SK-N-SH treated with all-trans-retinoic acid at 6 μM for 48 hours (cell line): ENCODE measurements around the gene CYP1A1.

Source experiments
- ATAC-seq: fragments of 200-7000 bp; cut with Tn5 transposase; 3 replicates; pipeline ENCODE4 v1.9.1; 2020; ENCODE audit warnings: mild to moderate bottlenecking, moderate library complexity
- ARNTL ChIP-seq: fragments of 450-650 bp; formaldehyde crosslinking; IDR thresholded peaks from 2 replicates; pipeline ENCODE4 v1.5.0; 2020; ENCODE audit warnings: low read depth, mild to moderate bottlenecking, moderate library complexity, borderline replicate concordance
- BACH2 ChIP-seq: fragments of 250-450 bp; sonication (Bioruptor Pico); IDR thresholded peaks from 2 replicates; pipeline ENCODE4 v1.9.0; 2021; ENCODE audit warnings: mild to moderate bottlenecking, borderline replicate concordance
- CSDC2 ChIP-seq: fragments of 250-450 bp; sonication (Bioruptor Pico); IDR thresholded peaks from 2 replicates; pipeline ENCODE4 v1.5.0; 2020; ENCODE audit warnings: mild to moderate bottlenecking, moderate library complexity
- CSRNP3 ChIP-seq: fragments of 250-450 bp; sonication (Bioruptor Pico); IDR thresholded peaks from 2 replicates; pipeline ENCODE4 v1.5.1; 2021; ENCODE audit warnings: mild to moderate bottlenecking, moderate library complexity
- ESRRG ChIP-seq: fragments of 250-450 bp; sonication (Bioruptor Pico); IDR thresholded peaks from 2 replicates; pipeline ENCODE4 v1.6.1; 2021; ENCODE audit warnings: mild to moderate bottlenecking
- GLIS3 ChIP-seq: fragments of 250-450 bp; sonication (Bioruptor Pico); IDR thresholded peaks from 2 replicates; pipeline ENCODE4 v1.5.0; 2020; ENCODE audit warnings: mild to moderate bottlenecking, moderate library complexity
- ISL1 ChIP-seq: fragments of 250-450 bp; sonication (Bioruptor Pico); IDR thresholded peaks from 2 replicates; pipeline ENCODE4 v2.1.2; 2022; ENCODE audit warnings: mild to moderate bottlenecking, moderate library complexity
- OSR1 ChIP-seq: fragments of 250-450 bp; sonication (Bioruptor Pico); IDR thresholded peaks from 2 replicates; pipeline ENCODE4 v1.8.0; 2022; ENCODE audit warnings: moderate library complexity, mild to moderate bottlenecking, inconsistent platforms
- PATZ1 ChIP-seq: fragments of 250-450 bp; sonication (Bioruptor Pico); IDR thresholded peaks from 2 replicates; pipeline ENCODE4 v1.8.0; 2020; ENCODE audit warnings: mild to moderate bottlenecking, moderate library complexity, borderline replicate concordance
- PPARA ChIP-seq: fragments of 250-450 bp; sonication (Bioruptor Pico); IDR thresholded peaks from 2 replicates; pipeline ENCODE4 v1.5.0; 2020; ENCODE audit warnings: mild to moderate bottlenecking, borderline replicate concordance
- RARB ChIP-seq: fragments of 250-450 bp; sonication (Bioruptor Pico); IDR thresholded peaks from 2 replicates; pipeline ENCODE4 v1.8.0; 2021; ENCODE audit warnings: mild to moderate bottlenecking, moderate library complexity
- SNAI2 ChIP-seq: fragments of 250-450 bp; sonication (Bioruptor Pico); IDR thresholded peaks from 2 replicates; pipeline ENCODE4 v1.5.0; 2020; ENCODE audit warnings: mild to moderate bottlenecking, moderate library complexity
- TCF4 ChIP-seq: fragments of 250-450 bp; sonication (Bioruptor Pico); IDR thresholded peaks from 2 replicates; pipeline ENCODE4 v1.8.0; 2021; ENCODE audit warnings: mild to moderate bottlenecking, moderate library complexity, borderline replicate concordance
- TOX ChIP-seq: fragments of 250-450 bp; sonication (Bioruptor Pico); IDR thresholded peaks from 2 replicates; pipeline ENCODE4 v1.8.0; 2021; ENCODE audit warnings: mild to moderate bottlenecking, moderate library complexity, borderline replicate concordance
- ZC3H10 ChIP-seq: fragments of 250-450 bp; sonication (Bioruptor Pico); IDR thresholded peaks from 2 replicates; pipeline ENCODE4 v1.5.1; 2021; ENCODE audit warnings: mild to moderate bottlenecking, moderate library complexity
- ZFP3 ChIP-seq: fragments of 250-450 bp; sonication (Bioruptor Pico); IDR thresholded peaks from 2 replicates; pipeline ENCODE4 v1.5.0; 2020; ENCODE audit warnings: mild to moderate bottlenecking, moderate library complexity
- ZFP30 ChIP-seq: fragments of 450-650 bp; formaldehyde crosslinking; IDR thresholded peaks from 2 replicates; pipeline ENCODE4 v1.5.0; 2022; ENCODE audit warnings: mild to moderate bottlenecking, moderate library complexity
- ZNF70 ChIP-seq: fragments of 450-650 bp; formaldehyde crosslinking; IDR thresholded peaks from 2 replicates; pipeline ENCODE4 v1.5.0; 2020; ENCODE audit warnings: mild to moderate bottlenecking, moderate library complexity
- ZNF8 ChIP-seq: fragments of 450-650 bp; formaldehyde crosslinking; IDR thresholded peaks from 2 replicates; pipeline ENCODE4 v1.5.0; 2020; ENCODE audit warnings: mild to moderate bottlenecking, moderate library complexity
- TF ChIP-seq, protein P1 (sequence below): fragments of 250-450 bp; sonication (Bioruptor Pico); IDR thresholded peaks from 2 replicates; pipeline ENCODE4 v1.8.0; 2021; ENCODE audit warnings: low read depth, mild to moderate bottlenecking, moderate library complexity, borderline replicate concordance
- TF ChIP-seq, protein P2 (sequence below): fragments of 250-450 bp; sonication (Bioruptor Pico); IDR thresholded peaks from 2 replicates; pipeline ENCODE4 v1.5.0; 2020; ENCODE audit warnings: mild to moderate bottlenecking, moderate library complexity

The CYP1A1 gene

GRCh38 chr15:74683758-74684157 is 41.6 kb downstream of the CYP1A1 start:
- TF ChIP-seq TCF4 (CRISPR knock-in tag) (no peak), ZNF8 (CRISPR knock-in tag) (no peak), ZFP3 (CRISPR knock-in tag) (no peak), ESRRG (no peak), SNAI2 (no peak), ZC3H10 (no peak), RARB (CRISPR knock-in tag) (no peak), ZFP30 (no peak), TOX (no peak), OSR1 (no peak), PATZ1 (CRISPR knock-in tag) (no peak), PPARA (no peak), ISL1 (CRISPR knock-in tag) (no peak), CSDC2 (CRISPR knock-in tag) (no peak), CSRNP3 (no peak), ARNTL (CRISPR knock-in tag) (no peak), BACH2 (CRISPR knock-in tag) (no peak)
- TF ChIP-seq, protein P1, sequence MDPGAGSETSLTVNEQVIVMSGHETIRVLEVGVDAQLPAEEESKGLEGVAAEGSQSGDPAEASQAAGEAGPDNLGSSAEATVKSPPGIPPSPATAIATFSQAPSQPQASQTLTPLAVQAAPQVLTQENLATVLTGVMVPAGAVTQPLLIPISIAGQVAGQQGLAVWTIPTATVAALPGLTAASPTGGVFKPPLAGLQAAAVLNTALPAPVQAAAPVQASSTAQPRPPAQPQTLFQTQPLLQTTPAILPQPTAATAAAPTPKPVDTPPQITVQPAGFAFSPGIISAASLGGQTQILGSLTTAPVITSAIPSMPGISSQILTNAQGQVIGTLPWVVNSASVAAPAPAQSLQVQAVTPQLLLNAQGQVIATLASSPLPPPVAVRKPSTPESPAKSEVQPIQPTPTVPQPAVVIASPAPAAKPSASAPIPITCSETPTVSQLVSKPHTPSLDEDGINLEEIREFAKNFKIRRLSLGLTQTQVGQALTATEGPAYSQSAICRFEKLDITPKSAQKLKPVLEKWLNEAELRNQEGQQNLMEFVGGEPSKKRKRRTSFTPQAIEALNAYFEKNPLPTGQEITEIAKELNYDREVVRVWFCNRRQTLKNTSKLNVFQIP (CRISPR knock-in tag), result no peak
- TF ChIP-seq, protein P2, sequence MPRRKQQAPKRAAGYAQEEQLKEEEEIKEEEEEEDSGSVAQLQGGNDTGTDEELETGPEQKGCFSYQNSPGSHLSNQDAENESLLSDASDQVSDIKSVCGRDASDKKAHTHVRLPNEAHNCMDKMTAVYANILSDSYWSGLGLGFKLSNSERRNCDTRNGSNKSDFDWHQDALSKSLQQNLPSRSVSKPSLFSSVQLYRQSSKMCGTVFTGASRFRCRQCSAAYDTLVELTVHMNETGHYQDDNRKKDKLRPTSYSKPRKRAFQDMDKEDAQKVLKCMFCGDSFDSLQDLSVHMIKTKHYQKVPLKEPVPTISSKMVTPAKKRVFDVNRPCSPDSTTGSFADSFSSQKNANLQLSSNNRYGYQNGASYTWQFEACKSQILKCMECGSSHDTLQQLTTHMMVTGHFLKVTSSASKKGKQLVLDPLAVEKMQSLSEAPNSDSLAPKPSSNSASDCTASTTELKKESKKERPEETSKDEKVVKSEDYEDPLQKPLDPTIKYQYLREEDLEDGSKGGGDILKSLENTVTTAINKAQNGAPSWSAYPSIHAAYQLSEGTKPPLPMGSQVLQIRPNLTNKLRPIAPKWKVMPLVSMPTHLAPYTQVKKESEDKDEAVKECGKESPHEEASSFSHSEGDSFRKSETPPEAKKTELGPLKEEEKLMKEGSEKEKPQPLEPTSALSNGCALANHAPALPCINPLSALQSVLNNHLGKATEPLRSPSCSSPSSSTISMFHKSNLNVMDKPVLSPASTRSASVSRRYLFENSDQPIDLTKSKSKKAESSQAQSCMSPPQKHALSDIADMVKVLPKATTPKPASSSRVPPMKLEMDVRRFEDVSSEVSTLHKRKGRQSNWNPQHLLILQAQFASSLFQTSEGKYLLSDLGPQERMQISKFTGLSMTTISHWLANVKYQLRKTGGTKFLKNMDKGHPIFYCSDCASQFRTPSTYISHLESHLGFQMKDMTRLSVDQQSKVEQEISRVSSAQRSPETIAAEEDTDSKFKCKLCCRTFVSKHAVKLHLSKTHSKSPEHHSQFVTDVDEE, result no peak
- no peak for ATAC-seq

- no peak for ATAC-seq
- TF ChIP-seq TOX (no peak), TCF4 (CRISPR knock-in tag) (no peak), BACH2 (CRISPR knock-in tag) (no peak), CSDC2 (CRISPR knock-in tag) (no peak), OSR1 (no peak), CSRNP3 (no peak), PATZ1 (CRISPR knock-in tag) (no peak), ZNF8 (CRISPR knock-in tag) (no peak), GLIS3 (CRISPR knock-in tag) (no peak), ZFP30 (no peak), ZC3H10 (no peak), ZNF70 (CRISPR knock-in tag) (no peak), PPARA (no peak), ESRRG (no peak), ZFP3 (CRISPR knock-in tag) (no peak)
- TF ChIP-seq, protein P2, result no peak
- TF ChIP-seq, protein P1 (CRISPR knock-in tag), result no peak
Measured at GRCh38 chr15:74682954-74683353, 42.4 kb downstream of the CYP1A1 start.
